Nephron (organoid): ENCODE measurements around the gene SRD5A3.

Experiments
- H3K27ac Mint-ChIP-seq, 3 experiments: 2 replicates each; pipeline ENCODE4 v1.8.0; 2020; ENCODE audit warnings: mixed read lengths in 3 of 3, mild to moderate bottlenecking in 2 of 3, moderate library complexity in 1 of 3
- H3K27me3 Mint-ChIP-seq: 2 replicates; pipeline ENCODE4 v1.8.0; 2021; ENCODE audit warnings: low read depth, mild to moderate bottlenecking, moderate library complexity, mixed read lengths
- H3K36me3 Mint-ChIP-seq: 2 replicates; pipeline ENCODE4 v1.8.0; 2020; ENCODE audit warnings: low read depth, mixed read lengths
- H3K4me1 Mint-ChIP-seq: 2 replicates; pipeline ENCODE4 v1.8.0; 2020; ENCODE audit warnings: mixed read lengths
- H3K4me3 Mint-ChIP-seq, 3 experiments: 2 replicates each; pipeline ENCODE4 v1.8.0; 2020; ENCODE audit warnings: mild to moderate bottlenecking in 3 of 3, mixed read lengths in 3 of 3, moderate library complexity in 2 of 3
- H3K9me3 Mint-ChIP-seq: 2 replicates; pipeline ENCODE4 v1.8.0; 2020; ENCODE audit warnings: mixed read lengths
- CTCF ChIP-seq, 3 experiments: fragments of 200-600 bp; sonication (generic); IDR thresholded peaks; one replicate each; pipeline ENCODE4 v1.5.0; 2021; ENCODE audit warnings: antibody characterized with exemption in 3 of 3; ENCODE audit not compliant: unreplicated experiment in 3 of 3

SRD5A3 gene

GRCh38 chr4:55373461-55373860 lies 27.4 kb downstream of the SRD5A3 start:
- Mint-ChIP-seq H3K9me3 (no peaks in the 10 kb centered on the region), H3K4me3 (no peak overlapping the region), H3K4me1 (no peaks in the 10 kb centered on the region), H3K36me3 (peaks cover 8% of the 10 kb centered on the region), H3K27ac (no peak overlapping the region), H3K27me3 (no peaks in the 10 kb centered on the region)
- TF ChIP-seq CTCF (IDR thresholded peaks at IDR 0.05; ENCODE audit: unreplicated experiment in 3 of 3): no peak

DNA sequence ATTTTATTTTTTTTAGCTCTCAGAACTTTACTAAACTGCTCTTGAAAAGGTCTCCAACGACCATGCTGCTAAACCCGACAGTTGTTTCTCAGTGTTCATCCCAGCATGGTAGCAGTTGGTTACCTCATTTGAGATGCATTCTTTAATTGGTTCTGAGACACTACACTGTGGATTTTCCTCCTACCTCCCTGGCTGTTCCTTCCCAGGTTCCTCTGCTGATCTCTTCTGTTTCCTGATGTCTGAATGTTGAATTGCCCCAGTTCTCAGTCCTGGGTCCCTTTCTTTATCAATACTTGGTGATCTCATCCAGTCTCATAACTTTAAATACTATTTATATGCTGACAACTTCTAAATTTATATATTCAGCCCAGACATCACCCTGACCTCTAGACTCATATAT lies 30.7 kb downstream of the SRD5A3 start:
- Mint-ChIP-seq H3K4me1 (no peaks in the 10 kb centered on the region), H3K9me3 (no peaks in the 10 kb centered on the region), H3K27ac (no peak overlapping the region), H3K4me3 (no peak overlapping the region), H3K36me3 (no peaks in the 10 kb centered on the region), H3K27me3 (no peaks in the 10 kb centered on the region)
- TF ChIP-seq CTCF (IDR thresholded peaks at IDR 0.05; ENCODE audit: unreplicated experiment in 3 of 3): no peak

GRCh38 chr4:55378617-55379467 lies 32.8 kb downstream of the SRD5A3 start:
- no peaks in the 10 kb centered on the region for H3K4me1 Mint-ChIP-seq
- TF ChIP-seq CTCF (IDR thresholded peaks at IDR 0.05; ENCODE audit: unreplicated experiment in 3 of 3): no peak
- H3K27me3 Mint-ChIP-seq: no peaks in the 10 kb centered on the region
- no peak overlapping the region for H3K27ac Mint-ChIP-seq
- no peak overlapping the region for H3K4me3 Mint-ChIP-seq
- no peaks in the 10 kb centered on the region for H3K36me3 Mint-ChIP-seq
- no peaks in the 10 kb centered on the region for H3K9me3 Mint-ChIP-seq

DNA sequence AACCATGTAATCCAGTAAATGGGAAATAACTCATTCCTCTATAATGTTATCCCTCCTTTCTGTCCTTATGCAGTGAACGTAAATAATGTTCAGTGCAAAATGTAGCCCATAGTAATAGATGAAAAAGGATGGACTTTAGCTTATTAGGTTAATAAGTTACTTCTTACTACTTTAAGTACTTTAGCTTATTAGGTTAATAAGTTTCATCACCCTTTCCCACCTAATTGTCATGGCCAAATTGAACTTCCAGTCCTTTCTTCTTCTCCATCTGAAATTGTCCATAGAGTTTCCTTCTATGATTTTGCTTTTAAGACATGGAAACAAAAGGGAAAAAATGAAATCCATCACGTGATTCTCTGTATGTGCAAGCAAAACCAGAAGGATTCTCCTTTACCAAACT lies 34.5 kb downstream of the SRD5A3 start:
- Mint-ChIP-seq H3K27ac (no peak overlapping the region), H3K27me3 (no peaks in the 10 kb centered on the region), H3K4me1 (no peaks in the 10 kb centered on the region), H3K36me3 (no peaks in the 10 kb centered on the region), H3K4me3 (no peak overlapping the region), H3K9me3 (no peaks in the 10 kb centered on the region)
- TF ChIP-seq CTCF (IDR thresholded peaks at IDR 0.05; ENCODE audit: unreplicated experiment in 3 of 3): no peak

GRCh38 chr4:55381502-55381901 lies 35.5 kb downstream of the SRD5A3 start:
- H3K9me3 Mint-ChIP-seq: no peaks in the 10 kb centered on the region
- TF ChIP-seq CTCF (IDR thresholded peaks at IDR 0.05; ENCODE audit: unreplicated experiment in 3 of 3): no peak
- no peaks in the 10 kb centered on the region for H3K27me3 Mint-ChIP-seq
- H3K36me3 Mint-ChIP-seq: no peaks in the 10 kb centered on the region
- H3K27ac Mint-ChIP-seq: no peak overlapping the region
- no peaks in the 10 kb centered on the region for H3K4me1 Mint-ChIP-seq
- H3K4me3 Mint-ChIP-seq: no peak overlapping the region

- Mint-ChIP-seq H3K27ac (no peak overlapping the region), H3K4me3 (no peak overlapping the region), H3K27me3 (peaks cover under 1% of the 10 kb centered on the region), H3K9me3 (no peaks in the 10 kb centered on the region), H3K36me3 (no peaks in the 10 kb centered on the region), H3K4me1 (no peaks in the 10 kb centered on the region)
- TF ChIP-seq CTCF (IDR thresholded peaks at IDR 0.05; ENCODE audit: unreplicated experiment in 3 of 3): no peak
Observed at GRCh38 chr4:55382488-55383003, 36.5 kb downstream of the SRD5A3 start.
